Caco-2 (cell line): ENCODE data around the gene WWOX. TPM values are rescaled to one million over a fixed set of nuclear protein-coding genes. Genes with fewer than 3 reads are reported as not detected.

Source experiments
- BruUV-seq: library from RNA; stranded (reverse); fragments of 400-500 nt; replicated peaks from 2 replicates; lab custom pipeline; 2021; lab: Mats Ljungman, UMichigan
- CTCF ChIA-PET: fragments of 300-600 bp; sonication (Branson Sonifier 250); formaldehyde crosslinking; loops from one replicate; lab custom pipeline; 2022; ENCODE audit warnings: antibody characterized with exemption; lab: Charles Lee
- POLR2A ChIA-PET: fragments of 300-600 bp; sonication (Branson Sonifier 250); formaldehyde crosslinking; loops from one replicate; lab custom pipeline; 2022; ENCODE audit warnings: antibody characterized with exemption; lab: Charles Lee
- DNase-seq, 2 experiments: peaks; one replicate each; pipeline versions ENCODE4 v3.0.0 to v3.0.0-alpha.2; 2020 to 2022
- H3K27me3 ChIP-seq: replicated peaks from 2 replicates; pipeline ENCODE4 v1.6.0; 2011; ENCODE audit warnings: low read length; ENCODE audit not compliant: control insufficient read depth, insufficient read depth
- H3K36me3 ChIP-seq: 2 replicates; pipeline ENCODE4 v1.5.1; 2011; ENCODE audit warnings: low read length; ENCODE audit not compliant: control insufficient read depth, insufficient read depth
- H3K4me1 ChIP-seq: fragments of 250-450 bp; sonication (Bioruptor Pico); 2 replicates; pipeline ENCODE4 v1.5.1; 2020; ENCODE audit warnings: mild to moderate bottlenecking
- H3K4me3 ChIP-seq: 2 replicates; pipeline ENCODE4 v1.5.1; 2011; ENCODE audit warnings: low read depth, mild to moderate bottlenecking, control low read depth, low read length
- H3K9me3 ChIP-seq: fragments of 250-450 bp; sonication (Bioruptor Pico); 2 replicates; pipeline ENCODE4 v1.5.1; 2020; ENCODE audit warnings: mild to moderate bottlenecking, moderate library complexity
- H3K27ac Mint-ChIP-seq: one replicate; pipeline ENCODE4 v1.8.0; 2022; ENCODE audit warnings: mixed read lengths; ENCODE audit not compliant: unreplicated experiment
- H3K27me3 Mint-ChIP-seq: one replicate; pipeline ENCODE4 v1.8.0; 2022; ENCODE audit warnings: mixed read lengths; ENCODE audit not compliant: insufficient read depth, unreplicated experiment
- H3K36me3 Mint-ChIP-seq: one replicate; pipeline ENCODE4 v1.8.0; 2022; ENCODE audit warnings: mild to moderate bottlenecking, mixed read lengths; ENCODE audit not compliant: insufficient read depth, unreplicated experiment
- H3K4me1 Mint-ChIP-seq: one replicate; pipeline ENCODE4 v1.8.0; 2022; ENCODE audit warnings: low read depth, mixed read lengths; ENCODE audit not compliant: unreplicated experiment
- H3K4me3 Mint-ChIP-seq: one replicate; pipeline ENCODE4 v1.8.0; 2022; ENCODE audit warnings: mild to moderate bottlenecking, moderate library complexity, mixed read lengths; ENCODE audit not compliant: unreplicated experiment
- H3K9me3 Mint-ChIP-seq: one replicate; pipeline ENCODE4 v1.8.0; 2022; ENCODE audit warnings: mixed read lengths; ENCODE audit not compliant: unreplicated experiment
- CTCF ChIP-seq, 2 experiments: fragments of 200-600 bp in 1 of 2; IDR thresholded peaks; 1 replicate in 1 of 2; 2 replicates in 1 of 2; pipeline versions ENCODE4 v1.5.1 to v1.8.0; 2011 to 2022; ENCODE audit warnings: antibody characterized with exemption in 1 of 2, control low read depth in 1 of 2, inconsistent platforms in 1 of 2, low read depth in 1 of 2, low read length in 1 of 2, mild to moderate bottlenecking in 1 of 2, moderate library complexity in 1 of 2; ENCODE audit not compliant: insufficient read depth in 1 of 2, severe bottlenecking in 1 of 2, unreplicated experiment in 1 of 2
- intact Hi-C: fragments of 100-400 bp; cut with micrococcal nuclease; formaldehyde crosslinking; loops from one replicate; pipeline ENCODE4 v1.10.0; 2022; ENCODE audit not compliant: unreplicated experiment
- total RNA-seq: library from RNA; stranded (reverse); gene quantifications from 2 replicates; pipeline ENCODE4 v1.2.3, GENCODE V29; 2022

WWOX gene
- total RNA-seq, 1 experiment from 2014 or later: 45.0 TPM

DNA sequence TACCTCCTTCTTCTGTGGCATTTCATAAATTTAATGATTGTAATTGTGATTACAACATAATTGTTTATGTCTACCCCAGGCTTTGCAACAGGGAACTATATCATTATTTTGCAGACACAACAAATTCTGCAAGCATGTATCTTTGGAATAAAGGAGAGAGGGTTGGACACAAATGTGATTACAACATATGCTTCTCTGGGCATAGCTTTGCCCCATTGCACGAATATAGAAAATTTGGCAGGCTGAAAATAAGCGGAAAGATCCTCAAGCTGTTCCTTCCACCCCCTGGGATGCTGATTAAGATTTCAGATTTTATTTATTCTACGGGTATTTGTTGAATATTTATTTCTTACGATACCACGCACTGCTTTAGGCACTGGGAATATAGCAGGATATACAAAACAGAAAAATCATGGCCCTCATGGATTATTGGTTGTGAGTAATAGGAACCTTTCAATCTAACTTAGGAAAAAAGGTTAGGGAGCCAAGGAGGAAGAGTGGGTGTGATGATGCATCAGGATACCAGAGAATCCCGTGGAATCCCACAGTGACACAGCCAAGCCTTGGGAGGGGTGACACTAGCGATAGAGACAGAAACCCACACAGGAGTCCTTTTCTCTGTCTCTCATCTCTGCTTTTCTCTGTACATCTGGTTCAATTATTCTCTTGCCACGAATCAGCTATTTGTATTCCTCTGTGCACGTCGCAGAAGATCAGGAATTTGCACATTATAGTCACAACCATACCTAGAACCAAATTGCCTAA, 980.4 kb downstream of the WWOX start:
- no peaks in the 10 kb centered on the region for H3K36me3 ChIP-seq
- CTCF ChIA-PET: no interaction called here
- POLR2A ChIA-PET: no interaction called here
- TF ChIP-seq CTCF (IDR thresholded peaks at IDR 0.05; ENCODE audit: insufficient read depth in 1 of 2, low read depth in 1 of 2, low read length in 1 of 2, severe bottlenecking in 1 of 2, unreplicated experiment in 1 of 2): no peak
- H3K27me3 ChIP-seq: no peaks in the 10 kb centered on the region
- intact Hi-C loops: no loop called here
- Mint-ChIP-seq H3K4me3 (no peak overlapping the region), H3K4me1 (no peaks in the 10 kb centered on the region), H3K9me3 (no peaks in the 10 kb centered on the region), H3K27me3 (no peaks in the 10 kb centered on the region), H3K27ac (no peak overlapping the region), H3K36me3 (no peaks in the 10 kb centered on the region)
- peaks cover 18% of the 10 kb centered on the region for H3K4me1 ChIP-seq
- BruUV-seq: no TSS peak
- H3K4me3 ChIP-seq: no peak overlapping the region
- DNase-seq: no peak
- no peaks in the 10 kb centered on the region for H3K9me3 ChIP-seq

GRCh38 chr16:79081297-79082066, 982.0 kb downstream of the WWOX start:
- no peaks in the 10 kb centered on the region for H3K27me3 Mint-ChIP-seq
- no peak for TF ChIP-seq CTCF (IDR thresholded peaks at IDR 0.05; ENCODE audit: insufficient read depth in 1 of 2, low read depth in 1 of 2, low read length in 1 of 2, severe bottlenecking in 1 of 2, unreplicated experiment in 1 of 2)
- intact Hi-C loops: no loop called here
- no peaks in the 10 kb centered on the region for H3K9me3 Mint-ChIP-seq
- POLR2A ChIA-PET: no interaction called here
- DNase-seq: peak; percentile 11 to 45
- Histone ChIP-seq H3K9me3 (no peaks in the 10 kb centered on the region), H3K4me1 (peaks cover 18% of the 10 kb centered on the region), H3K27me3 (no peaks in the 10 kb centered on the region), H3K4me3 (no peak overlapping the region), H3K36me3 (no peaks in the 10 kb centered on the region)
- BruUV-seq: no TSS peak
- H3K4me3 Mint-ChIP-seq: no peak overlapping the region
- no peak overlapping the region for H3K27ac Mint-ChIP-seq
- no peaks in the 10 kb centered on the region for H3K36me3 Mint-ChIP-seq
- CTCF ChIA-PET: no interaction called here
- H3K4me1 Mint-ChIP-seq: no peaks in the 10 kb centered on the region

DNA sequence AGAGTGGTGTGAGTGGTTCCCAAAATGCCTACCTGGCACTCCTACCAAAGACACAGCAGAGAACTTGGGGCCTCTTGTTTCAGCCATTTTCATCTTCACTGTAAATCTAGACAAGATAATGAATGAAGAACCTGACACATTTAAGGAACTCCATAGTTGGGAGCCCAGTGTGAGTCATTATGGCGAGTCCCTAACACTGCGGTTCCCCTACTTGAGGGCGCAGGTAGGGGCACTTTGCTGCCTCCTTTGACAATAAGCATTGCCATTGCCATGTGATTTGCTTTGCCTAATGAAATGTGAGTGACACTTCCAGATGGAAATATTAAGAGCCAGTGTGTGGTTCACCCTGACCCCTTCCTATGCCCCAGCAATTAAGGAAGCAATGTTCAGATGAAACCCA, 983.5 kb downstream of the WWOX start:
- Mint-ChIP-seq H3K27ac (no peak overlapping the region), H3K4me3 (no peak overlapping the region), H3K9me3 (no peaks in the 10 kb centered on the region), H3K27me3 (no peaks in the 10 kb centered on the region), H3K4me1 (no peaks in the 10 kb centered on the region), H3K36me3 (no peaks in the 10 kb centered on the region)
- intact Hi-C loops: no loop called here
- ChIA-PET POLR2A (no interaction called here), CTCF (no interaction called here)
- Histone ChIP-seq H3K9me3 (no peaks in the 10 kb centered on the region), H3K36me3 (no peaks in the 10 kb centered on the region), H3K4me3 (no peak overlapping the region), H3K4me1 (peaks cover 18% of the 10 kb centered on the region), H3K27me3 (no peaks in the 10 kb centered on the region)
- TF ChIP-seq CTCF (IDR thresholded peaks at IDR 0.05; ENCODE audit: insufficient read depth in 1 of 2, low read depth in 1 of 2, low read length in 1 of 2, severe bottlenecking in 1 of 2, unreplicated experiment in 1 of 2): no peak
- DNase-seq: no peak
- BruUV-seq: no TSS peak
